ENCODE data around the gene EPDR1. TPM values are rescaled to one million over a fixed set of nuclear protein-coding genes. Genes with fewer than 3 reads are reported as not detected.

EPDR1 gene
- total RNA-seq, 1 donor from 2014 or later: 26.4 TPM

DNA sequence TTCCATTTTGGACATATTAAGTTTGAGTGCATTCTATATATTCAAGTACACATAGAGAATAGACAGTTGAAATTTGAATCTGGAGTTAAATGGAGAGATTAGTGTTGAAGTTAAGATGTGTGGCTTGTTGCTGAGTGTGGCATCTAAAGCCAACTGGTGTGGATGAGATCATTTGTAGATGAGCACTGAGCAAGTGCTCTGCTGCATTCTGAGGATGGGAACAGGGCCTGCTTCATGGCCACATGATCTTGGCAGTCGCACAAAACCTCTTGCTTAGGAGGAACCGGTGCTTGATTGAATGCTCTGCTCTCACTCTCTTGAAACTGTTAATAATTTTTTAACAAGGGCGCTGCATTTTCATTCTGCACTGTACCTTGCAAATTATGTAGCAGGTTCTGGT is 62.0 kb downstream of the EPDR1 start:
- no peaks in the 10 kb centered on the region for H3K36me3 ChIP-seq (ENCODE audit: control insufficient read depth, insufficient read depth, low read length)
- TF ChIP-seq, protein P1, sequence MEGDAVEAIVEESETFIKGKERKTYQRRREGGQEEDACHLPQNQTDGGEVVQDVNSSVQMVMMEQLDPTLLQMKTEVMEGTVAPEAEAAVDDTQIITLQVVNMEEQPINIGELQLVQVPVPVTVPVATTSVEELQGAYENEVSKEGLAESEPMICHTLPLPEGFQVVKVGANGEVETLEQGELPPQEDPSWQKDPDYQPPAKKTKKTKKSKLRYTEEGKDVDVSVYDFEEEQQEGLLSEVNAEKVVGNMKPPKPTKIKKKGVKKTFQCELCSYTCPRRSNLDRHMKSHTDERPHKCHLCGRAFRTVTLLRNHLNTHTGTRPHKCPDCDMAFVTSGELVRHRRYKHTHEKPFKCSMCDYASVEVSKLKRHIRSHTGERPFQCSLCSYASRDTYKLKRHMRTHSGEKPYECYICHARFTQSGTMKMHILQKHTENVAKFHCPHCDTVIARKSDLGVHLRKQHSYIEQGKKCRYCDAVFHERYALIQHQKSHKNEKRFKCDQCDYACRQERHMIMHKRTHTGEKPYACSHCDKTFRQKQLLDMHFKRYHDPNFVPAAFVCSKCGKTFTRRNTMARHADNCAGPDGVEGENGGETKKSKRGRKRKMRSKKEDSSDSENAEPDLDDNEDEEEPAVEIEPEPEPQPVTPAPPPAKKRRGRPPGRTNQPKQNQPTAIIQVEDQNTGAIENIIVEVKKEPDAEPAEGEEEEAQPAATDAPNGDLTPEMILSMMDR (IDR thresholded peaks at IDR 0.05; ENCODE audit: insufficient read depth, low read length, poor library complexity, severe bottlenecking): no peak
- no peak overlapping the region for H3K4me3 ChIP-seq (ENCODE audit: low read depth, low read length)
- H3K27me3 ChIP-seq (ENCODE audit: control insufficient read depth, insufficient read depth, low read length): no peaks in the 10 kb centered on the region
- DNase-seq (ENCODE audit: low read depth): no peak

DNA sequence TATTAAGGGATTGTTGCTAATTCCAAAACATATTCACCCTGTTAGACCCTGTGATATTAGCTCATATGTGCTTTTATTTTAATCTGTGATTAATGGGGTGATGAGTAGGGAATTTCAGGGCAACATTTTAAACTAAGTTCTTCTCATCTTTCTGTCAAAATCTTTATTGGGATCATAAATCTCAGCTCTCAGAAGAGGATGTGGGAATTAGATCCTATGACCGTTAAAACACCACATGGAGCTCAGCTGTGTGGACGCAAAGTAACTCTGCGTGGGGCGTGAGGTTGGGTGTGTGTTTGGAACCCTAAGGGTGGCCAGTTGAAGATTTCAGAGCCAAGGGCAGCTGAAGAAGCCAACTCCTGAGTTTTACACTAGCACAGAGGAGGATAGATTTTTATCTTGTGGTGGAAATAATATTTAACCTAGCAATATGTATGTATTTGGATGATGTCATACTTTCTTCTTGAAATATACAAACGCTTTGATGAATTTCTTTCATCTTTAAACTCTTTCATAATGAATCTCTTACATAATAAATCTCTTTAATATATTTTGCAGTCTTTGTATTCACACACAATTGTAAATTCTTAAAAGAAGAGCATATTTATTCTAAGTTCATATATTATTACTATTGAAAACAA is 64.4 kb downstream of the EPDR1 start:
- DNase-seq (ENCODE audit: low read depth): no peak
- no peaks in the 10 kb centered on the region for H3K36me3 ChIP-seq (ENCODE audit: control insufficient read depth, insufficient read depth, low read length)
- no peak overlapping the region for H3K4me3 ChIP-seq (ENCODE audit: low read depth, low read length)
- TF ChIP-seq, protein P1 (IDR thresholded peaks at IDR 0.05; ENCODE audit: insufficient read depth, low read length, poor library complexity, severe bottlenecking): no peak
- no peaks in the 10 kb centered on the region for H3K27me3 ChIP-seq (ENCODE audit: control insufficient read depth, insufficient read depth, low read length)

DNA sequence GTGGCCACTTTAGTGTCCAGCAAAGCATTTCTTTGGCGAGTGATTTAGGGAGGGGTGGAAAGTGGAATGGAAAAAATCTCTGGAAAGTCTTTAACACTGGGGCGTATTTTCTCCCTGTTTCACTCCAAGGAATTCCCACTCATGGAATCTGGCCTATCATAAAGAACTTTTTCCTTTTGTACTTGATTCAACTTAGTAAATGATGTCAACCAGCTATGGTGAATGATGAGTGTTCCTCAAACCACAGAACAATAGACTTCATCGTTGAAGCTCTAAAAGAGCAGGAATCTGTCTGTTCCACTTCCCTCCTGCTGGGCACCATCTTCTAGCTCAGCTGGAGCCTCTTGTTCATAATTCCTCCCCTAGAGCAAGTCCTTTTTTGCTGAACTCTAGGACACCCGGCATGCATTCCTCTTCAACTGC is 66.5 kb downstream of the EPDR1 start:
- peak; percentile 7 for DNase-seq (ENCODE audit: low read depth)
- H3K4me3 ChIP-seq (ENCODE audit: low read depth, low read length): no peak overlapping the region
- TF ChIP-seq, protein P1 (IDR thresholded peaks at IDR 0.05; ENCODE audit: insufficient read depth, low read length, poor library complexity, severe bottlenecking): no peak
- no peaks in the 10 kb centered on the region for H3K27me3 ChIP-seq (ENCODE audit: control insufficient read depth, insufficient read depth, low read length)
- H3K36me3 ChIP-seq (ENCODE audit: control insufficient read depth, insufficient read depth, low read length): no peaks in the 10 kb centered on the region

DNA sequence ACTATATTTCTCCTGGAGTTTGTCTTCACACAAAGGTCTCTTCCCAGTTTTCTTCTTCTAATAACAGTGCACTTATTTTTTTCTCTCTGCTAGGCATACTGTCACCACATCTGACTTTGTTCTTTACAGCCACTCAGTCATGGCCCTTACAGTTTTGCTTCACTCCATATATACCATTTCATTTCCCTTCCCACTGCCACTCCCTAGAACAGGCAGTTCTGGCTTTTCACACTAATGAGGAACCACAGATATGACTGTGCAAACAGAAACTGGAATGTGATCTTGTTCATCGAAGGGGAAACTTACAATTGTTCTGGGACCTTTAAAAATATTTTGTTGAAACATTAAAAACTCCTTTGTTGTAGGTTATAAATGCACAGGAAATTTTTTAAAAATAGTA is 67.3 kb downstream of the EPDR1 start:
- TF ChIP-seq, protein P1 (IDR thresholded peaks at IDR 0.05; ENCODE audit: insufficient read depth, low read length, poor library complexity, severe bottlenecking): no peak
- Histone ChIP-seq H3K27me3 (ENCODE audit: control insufficient read depth, insufficient read depth, low read length) (no peaks in the 10 kb centered on the region), H3K4me3 (ENCODE audit: low read depth, low read length) (no peak overlapping the region), H3K36me3 (ENCODE audit: control insufficient read depth, insufficient read depth, low read length) (no peaks in the 10 kb centered on the region)
- peak; percentile 23 for DNase-seq (ENCODE audit: low read depth)

DNA sequence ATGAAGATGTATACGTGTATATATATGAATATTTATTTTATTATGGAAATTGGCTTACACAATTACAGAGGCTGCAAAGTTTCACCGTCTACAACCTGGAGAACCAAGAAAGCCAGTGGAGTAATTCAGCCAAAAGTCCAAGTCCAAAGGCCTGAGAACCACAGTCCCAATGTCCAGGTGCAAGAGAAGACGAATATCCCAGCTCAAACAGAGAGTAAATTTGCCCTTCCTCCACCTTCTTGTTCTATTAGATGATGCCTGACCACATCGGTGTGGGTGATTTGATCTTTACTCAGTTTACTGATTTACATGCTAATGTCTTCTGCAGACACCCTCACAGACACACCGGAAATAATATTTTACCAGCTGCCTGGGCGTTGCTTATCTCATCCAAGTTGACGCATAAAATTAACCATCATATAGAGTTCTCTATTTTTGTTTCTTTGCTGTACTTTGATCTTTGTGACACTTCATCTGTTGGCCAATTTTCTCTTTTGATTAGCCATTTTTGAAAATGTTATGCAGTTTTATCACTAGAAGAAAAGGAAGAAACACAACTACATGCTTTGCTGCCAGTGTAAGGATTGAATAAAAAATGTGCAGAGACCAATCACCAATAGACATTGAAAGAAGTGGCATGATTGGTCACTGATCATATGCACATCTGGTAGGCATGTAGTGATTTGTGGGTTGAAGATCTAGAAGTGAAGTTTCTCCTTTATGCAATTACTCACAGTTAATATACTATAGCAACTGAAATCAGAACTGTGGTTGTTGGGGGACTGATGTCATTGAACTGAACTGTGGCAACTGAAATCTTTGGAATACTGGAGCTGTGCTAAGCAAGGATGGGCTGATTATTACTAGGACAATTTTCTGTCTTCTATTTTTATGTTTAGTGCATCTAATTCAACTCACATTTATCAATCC is 68.5 kb downstream of the EPDR1 start:
- H3K4me3 ChIP-seq (ENCODE audit: low read depth, low read length): no peak overlapping the region
- TF ChIP-seq, protein P1 (IDR thresholded peaks at IDR 0.05; ENCODE audit: insufficient read depth, low read length, poor library complexity, severe bottlenecking): no peak
- DNase-seq (ENCODE audit: low read depth): no peak
- H3K27me3 ChIP-seq (ENCODE audit: control insufficient read depth, insufficient read depth, low read length): no peaks in the 10 kb centered on the region
- no peaks in the 10 kb centered on the region for H3K36me3 ChIP-seq (ENCODE audit: control insufficient read depth, insufficient read depth, low read length)

Data from kidney epithelial cell (primary cell).